GM19193 (cell line): Measurements from ENCODE around the gene GLDC.

ENCODE experiments used
- POLR2A ChIP-seq: IDR thresholded peaks from 4 replicates; pipeline ENCODE4 v1.6.1; 2011; ENCODE audit not compliant: insufficient read depth, insufficient read length; ENCODE audit errors: extremely low read depth

Gene GLDC

GRCh38 chr9:6538666-6539071 lies 106.9 kb downstream of the GLDC start:
- TF ChIP-seq POLR2A: no peak

- TF ChIP-seq POLR2A: no peak
These were observed 109.9 kb downstream of the GLDC start for GRCh38 chr9:6535594-6535993.

GRCh38 chr9:6525326-6526045 lies 120.0 kb downstream of the GLDC start:
- TF ChIP-seq POLR2A: no peak

- no peak for TF ChIP-seq POLR2A
These were observed 123.3 kb downstream of the GLDC start for GRCh38 chr9:6522263-6522662.

GRCh38 chr9:6512085-6512657 lies 133.4 kb downstream of the GLDC start:
- TF ChIP-seq POLR2A: no peak

GRCh38 chr9:6506571-6506970 lies 139.0 kb downstream of the GLDC start:
- TF ChIP-seq POLR2A: no peak

GRCh38 chr9:6502399-6502798 lies 143.1 kb downstream of the GLDC start:
- TF ChIP-seq POLR2A: no peak

GRCh38 chr9:6501526-6502210 lies 143.9 kb downstream of the GLDC start:
- TF ChIP-seq POLR2A: no peak

GRCh38 chr9:6498982-6499381 lies 146.5 kb downstream of the GLDC start:
- TF ChIP-seq POLR2A: no peak

GRCh38 chr9:6495466-6495865 lies 150.1 kb downstream of the GLDC start:
- TF ChIP-seq POLR2A: no peak

- TF ChIP-seq POLR2A: no peak
These were observed 154.7 kb downstream of the GLDC start for GRCh38 chr9:6490863-6491262.

- no peak for TF ChIP-seq POLR2A
These were observed 156.4 kb downstream of the GLDC start for GRCh38 chr9:6489099-6489498.

GRCh38 chr9:6488395-6488794 lies 157.1 kb downstream of the GLDC start:
- no peak for TF ChIP-seq POLR2A

GRCh38 chr9:6484210-6484609 lies 161.3 kb downstream of the GLDC start:
- TF ChIP-seq POLR2A: no peak
